ENCODE measurements around the gene SYNE2. TPM values are rescaled to one million over a fixed set of nuclear protein-coding genes. Genes with fewer than 3 reads are reported as not detected.

SYNE2 gene
- total RNA-seq, 1 experiment from 2014 or later = 33.4 TPM

GRCh38 chr14:63899953-63900352, 47.1 kb downstream of the SYNE2 start:
- no peak for DNase-seq (ENCODE audit: low read depth, low spot score)
- in situ Hi-C loops (cut with HindIII; ENCODE audit: low pct_unique_long_range_greater_than_20kb, low sequenced_read_pairs) = no loop called here

DNA sequence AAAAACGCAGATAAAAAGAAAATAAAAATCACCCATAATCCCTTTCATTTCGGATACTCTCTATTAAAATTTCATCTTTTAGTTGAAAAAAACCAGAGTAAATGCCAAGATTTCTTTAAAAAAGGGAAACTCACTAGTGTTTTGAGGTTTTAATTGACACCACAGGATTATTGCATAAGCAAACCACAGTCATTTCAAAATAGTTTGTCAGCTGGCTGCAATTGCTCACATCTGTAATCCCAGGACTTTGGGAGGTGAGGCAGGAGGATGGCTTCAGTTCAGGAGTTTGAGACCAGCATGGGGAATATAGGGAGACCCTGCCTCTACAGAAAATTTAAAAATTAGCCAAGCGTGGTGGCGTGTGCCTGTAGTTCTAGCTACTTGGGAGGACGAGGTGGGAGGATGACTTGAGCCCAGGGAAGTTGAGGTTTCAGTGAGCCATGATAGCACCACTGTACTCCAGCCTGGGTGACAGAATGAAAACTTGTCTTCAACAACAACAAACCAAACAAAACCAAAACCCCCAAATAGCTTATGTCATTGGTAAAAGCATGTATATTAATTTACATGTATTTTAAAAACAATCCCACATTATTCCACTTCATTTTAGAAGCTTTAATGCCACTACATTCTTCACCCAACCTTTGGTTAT, 48.8 kb downstream of the SYNE2 start:
- in situ Hi-C loops (cut with HindIII; ENCODE audit: low pct_unique_long_range_greater_than_20kb, low sequenced_read_pairs) = no loop called here
- no peak for DNase-seq (ENCODE audit: low read depth, low spot score)

DNA sequence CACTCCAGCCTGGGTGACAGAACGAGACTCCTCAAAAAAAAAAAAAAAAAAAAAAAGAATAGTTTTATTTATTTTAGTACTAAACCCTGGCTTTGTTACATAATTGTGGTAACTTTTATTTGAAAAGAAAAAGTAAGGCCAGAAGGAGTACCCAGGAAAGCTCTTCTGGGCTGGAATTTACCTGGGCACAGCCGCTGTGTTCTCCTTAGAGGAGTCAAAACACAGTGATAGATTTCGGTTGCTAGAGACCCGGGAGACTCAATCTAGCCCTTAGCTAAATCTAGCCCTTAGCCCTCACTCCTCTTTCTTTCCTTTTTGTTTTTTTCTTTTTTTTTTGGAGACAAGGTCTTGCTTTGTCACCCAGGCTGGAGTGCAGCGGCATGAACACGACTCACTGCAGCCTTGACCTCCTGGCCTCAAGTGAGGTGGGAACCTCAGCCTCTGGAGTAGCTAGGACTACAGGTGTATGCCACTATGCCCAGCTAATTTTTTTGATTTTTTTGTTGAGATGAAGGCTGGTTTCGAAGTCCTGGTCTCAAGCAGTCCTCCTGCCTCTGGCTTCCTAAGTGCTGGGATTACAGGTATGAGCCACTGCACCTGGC, 49.7 kb downstream of the SYNE2 start:
- in situ Hi-C loops (cut with HindIII; ENCODE audit: low pct_unique_long_range_greater_than_20kb, low sequenced_read_pairs) = no loop called here
- DNase-seq (ENCODE audit: low read depth, low spot score) = no peak

DNA sequence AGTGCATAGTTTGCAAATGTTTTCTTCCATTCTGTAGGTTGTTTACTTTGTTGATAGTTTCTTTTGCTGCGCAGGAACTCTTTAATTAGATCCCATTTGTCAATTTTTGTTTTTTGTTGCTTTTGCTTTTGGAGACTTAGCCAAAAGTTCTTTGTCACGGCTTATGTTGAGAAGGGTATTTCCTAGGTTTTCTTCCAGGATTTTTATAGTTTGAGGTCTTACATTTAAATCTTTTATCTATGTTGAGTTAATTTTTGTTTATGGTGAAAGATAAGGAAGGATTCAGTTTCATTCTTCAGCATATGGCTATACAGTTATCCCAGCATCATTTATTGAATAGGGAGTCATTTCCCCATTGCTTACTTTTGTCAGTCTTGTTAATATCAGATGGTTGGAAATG, 51.9 kb downstream of the SYNE2 start:
- in situ Hi-C loops (cut with HindIII; ENCODE audit: low pct_unique_long_range_greater_than_20kb, low sequenced_read_pairs) = no loop called here
- DNase-seq (ENCODE audit: low read depth, low spot score) = no peak

DNA sequence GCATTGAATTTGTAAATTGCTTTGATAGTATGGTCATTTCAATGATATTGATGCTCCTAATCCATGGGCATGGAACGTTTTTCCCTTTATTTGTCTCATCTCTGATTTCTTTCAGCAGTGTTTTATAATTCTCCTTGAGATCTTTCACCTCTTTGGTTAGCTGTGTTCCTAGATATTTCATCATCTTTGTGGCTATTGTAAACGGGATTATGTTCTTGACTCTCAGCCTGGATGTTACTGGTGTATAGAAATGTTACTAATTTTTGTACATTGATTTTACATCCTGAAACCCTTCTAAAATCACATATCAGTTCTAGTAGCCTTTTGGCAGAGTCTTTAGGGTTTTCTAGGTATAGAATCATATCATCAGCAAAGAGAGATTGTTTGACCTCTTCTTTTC, 52.6 kb downstream of the SYNE2 start:
- no peak for DNase-seq (ENCODE audit: low read depth, low spot score)
- in situ Hi-C loops (cut with HindIII; ENCODE audit: low pct_unique_long_range_greater_than_20kb, low sequenced_read_pairs) = no loop called here

GRCh38 chr14:63908667-63909264, 56.0 kb downstream of the SYNE2 start:
- in situ Hi-C loops (cut with HindIII; ENCODE audit: low pct_unique_long_range_greater_than_20kb, low sequenced_read_pairs) = no loop called here
- peak; percentile 37 for DNase-seq (ENCODE audit: low read depth, low spot score)

GRCh38 chr14:63909984-63910383, 57.2 kb downstream of the SYNE2 start:
- no peak for DNase-seq (ENCODE audit: low read depth, low spot score)
- in situ Hi-C loops (cut with HindIII; ENCODE audit: low pct_unique_long_range_greater_than_20kb, low sequenced_read_pairs) = no loop called here

GRCh38 chr14:63910583-63911363, 58.0 kb downstream of the SYNE2 start:
- in situ Hi-C loops (cut with HindIII; ENCODE audit: low pct_unique_long_range_greater_than_20kb, low sequenced_read_pairs) = no loop called here
- no peak for DNase-seq (ENCODE audit: low read depth, low spot score)

GRCh38 chr14:63911404-63911803, 58.6 kb downstream of the SYNE2 start:
- in situ Hi-C loops (cut with HindIII; ENCODE audit: low pct_unique_long_range_greater_than_20kb, low sequenced_read_pairs) = no loop called here
- DNase-seq (ENCODE audit: low read depth, low spot score) = no peak

GRCh38 chr14:63912286-63912685, 59.5 kb downstream of the SYNE2 start:
- DNase-seq (ENCODE audit: low read depth, low spot score) = no peak
- in situ Hi-C loops (cut with HindIII; ENCODE audit: low pct_unique_long_range_greater_than_20kb, low sequenced_read_pairs) = no loop called here

GRCh38 chr14:63918411-63918810, 65.6 kb downstream of the SYNE2 start:
- in situ Hi-C loops (cut with HindIII; ENCODE audit: low pct_unique_long_range_greater_than_20kb, low sequenced_read_pairs) = loop anchor here (5.0 kb wide), 1 partner anchor 34 kb away; no protein-coding TSS in a partner anchor

GRCh38 chr14:63922696-63923421, 70.1 kb downstream of the SYNE2 start:
- peak; percentile 98 for DNase-seq (ENCODE audit: low read depth, low spot score)
- in situ Hi-C loops (cut with HindIII; ENCODE audit: low pct_unique_long_range_greater_than_20kb, low sequenced_read_pairs) = no loop called here

More at GRCh38 chr14:63918411-63918810, 65.6 kb downstream of the SYNE2 start:
- no peak for DNase-seq (ENCODE audit: low read depth, low spot score)

DNA sequence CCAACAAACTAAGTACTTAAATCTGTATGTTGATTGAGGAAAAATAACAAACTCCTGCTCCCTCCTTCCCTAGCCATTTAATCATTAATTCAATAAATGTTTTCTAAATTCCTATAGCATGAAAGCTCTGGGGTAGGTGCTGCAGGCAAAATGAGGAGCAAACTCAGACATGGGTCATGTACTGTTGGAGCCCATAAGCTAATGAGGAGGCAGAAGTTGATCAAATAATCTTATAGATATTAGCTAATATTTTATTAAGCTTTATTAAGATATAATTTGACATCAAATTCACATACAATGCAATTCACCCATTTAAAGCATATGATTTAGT, 70.6 kb downstream of the SYNE2 start:
- DNase-seq (ENCODE audit: low read depth, low spot score) = no peak
- in situ Hi-C loops (cut with HindIII; ENCODE audit: low pct_unique_long_range_greater_than_20kb, low sequenced_read_pairs) = no loop called here

- no peak for DNase-seq (ENCODE audit: low read depth, low spot score)
- in situ Hi-C loops (cut with HindIII; ENCODE audit: low pct_unique_long_range_greater_than_20kb, low sequenced_read_pairs) = no loop called here
These were observed 71.6 kb downstream of the SYNE2 start for GRCh38 chr14:63924375-63924774.

DNA sequence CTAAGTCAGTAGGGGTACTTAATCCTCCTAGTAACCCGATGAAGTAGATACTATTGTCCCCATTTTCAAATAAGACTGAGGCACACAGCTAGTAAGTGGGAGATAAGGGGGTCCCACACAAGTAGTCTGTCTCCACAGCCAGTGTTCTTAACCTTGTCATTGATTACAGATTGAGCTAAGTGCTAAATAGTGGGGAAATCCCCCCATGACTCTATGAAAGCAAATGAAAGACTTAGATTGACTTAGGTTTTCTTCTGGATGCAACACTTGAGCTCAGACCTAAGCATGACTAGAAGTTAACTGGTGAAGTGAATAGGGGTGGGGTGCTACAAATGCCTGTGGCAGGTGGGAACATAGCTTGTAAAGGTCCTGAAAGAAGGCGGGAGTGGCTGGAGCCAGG, 73.8 kb downstream of the SYNE2 start:
- in situ Hi-C loops (cut with HindIII; ENCODE audit: low pct_unique_long_range_greater_than_20kb, low sequenced_read_pairs) = no loop called here
- DNase-seq (ENCODE audit: low read depth, low spot score) = no peak

DNA sequence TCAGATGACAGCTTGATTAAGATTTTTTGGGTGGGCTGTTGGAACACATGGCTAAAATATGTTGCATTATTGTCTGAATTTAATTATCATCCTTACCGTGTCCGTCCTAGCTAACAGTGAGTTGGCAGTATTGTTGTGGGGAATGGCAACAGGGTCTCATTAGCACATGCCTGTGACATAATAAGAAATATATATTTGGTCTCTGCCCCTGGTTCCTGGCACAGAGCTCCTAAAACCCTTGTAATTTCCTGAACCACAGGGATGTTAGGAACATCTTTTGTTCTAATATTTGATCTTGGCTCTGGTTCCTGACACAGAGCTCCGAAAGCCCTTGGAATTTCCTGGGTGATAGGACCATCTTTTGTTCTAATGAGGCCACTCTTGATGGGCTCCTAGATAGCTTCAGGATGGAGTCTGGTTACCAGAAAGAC, 76.0 kb downstream of the SYNE2 start:
- in situ Hi-C loops (cut with HindIII; ENCODE audit: low pct_unique_long_range_greater_than_20kb, low sequenced_read_pairs) = no loop called here
- no peak for DNase-seq (ENCODE audit: low read depth, low spot score)

DNA sequence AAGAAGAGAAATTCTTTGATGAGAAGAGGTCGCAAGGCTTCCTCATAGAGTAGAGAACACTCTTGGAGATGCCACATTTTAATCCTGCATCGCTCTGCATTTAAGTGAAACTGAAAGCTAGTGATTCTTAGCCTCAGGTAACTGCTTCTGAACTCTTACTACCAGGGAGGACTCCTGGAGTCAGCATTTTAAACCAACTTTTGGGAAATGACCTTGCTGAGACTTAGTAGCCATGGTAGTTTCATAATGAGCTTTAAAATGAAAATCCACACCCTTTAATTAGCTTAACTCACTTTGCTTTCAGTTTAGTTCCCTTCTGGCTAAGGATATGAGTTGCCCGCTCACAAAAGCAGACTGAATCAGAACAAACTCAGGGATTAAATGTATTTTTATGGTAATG, 80.3 kb downstream of the SYNE2 start:
- DNase-seq (ENCODE audit: low read depth, low spot score) = peak; percentile 37
- in situ Hi-C loops (cut with HindIII; ENCODE audit: low pct_unique_long_range_greater_than_20kb, low sequenced_read_pairs) = no loop called here

- in situ Hi-C loops (cut with HindIII; ENCODE audit: low pct_unique_long_range_greater_than_20kb, low sequenced_read_pairs) = no loop called here
- DNase-seq (ENCODE audit: low read depth, low spot score) = peak; percentile 85
These were observed 80.9 kb downstream of the SYNE2 start for GRCh38 chr14:63933711-63934110.

Measured in SK-MEL-5 (cell line).